ENCODE data around the gene ZNF181. TPM values are rescaled to one million over a fixed set of nuclear protein-coding genes. Genes with fewer than 3 reads are reported as not detected.

The ZNF181 gene
- total and polyA plus RNA-seq, 2 of the 8 experiments (the other 6 are each of a cell fraction or from before 2014, with no cell fraction given), result 2.8 to 7.5 TPM

GRCh38 chr19:34788074-34788473 lies 54.0 kb downstream of the ZNF181 start:
- Histone ChIP-seq H3K79me2 (ENCODE audit: control insufficient read depth in 1 of 2, insufficient read depth in 2 of 2, low read length in 2 of 2) (no peaks in the 10 kb centered on the region), H2BK15ac (ENCODE audit: low read length) (no peak overlapping the region), H3K56ac (replicated peaks; ENCODE audit: insufficient read length, low read depth, low read length) (no peak overlapping the region), H4K5ac (ENCODE audit: insufficient read length, low read depth, low read length) (no peak overlapping the region), H2AFZ (ENCODE audit: low read length) (no peak overlapping the region), H3K23me2 (ENCODE audit: low read depth, low read length) (no peaks in the 10 kb centered on the region), H3K18ac (ENCODE audit: extremely low read depth, low read length) (no peak overlapping the region), H3K4me2 (ENCODE audit: insufficient read depth in 1 of 2, low read depth in 2 of 2, low read length in 2 of 2) (no peak overlapping the region), H4K91ac (replicated peaks; ENCODE audit: insufficient read length, low read length) (no peak overlapping the region), H2AK5ac (ENCODE audit: low read depth, low read length) (no peak overlapping the region), H2BK20ac (ENCODE audit: low read length) (no peak overlapping the region), H3K27ac (ENCODE audit: low read depth, low read length) (no peak overlapping the region), H4K20me1 (replicated peaks in 1 of 2; ENCODE audit: control insufficient read depth in 1 of 2, insufficient read depth in 2 of 2, low read length in 2 of 2) (no peaks in the 10 kb centered on the region), H4K8ac (ENCODE audit: extremely low read depth, insufficient read depth, low read length) (no peak overlapping the region), H2BK12ac (ENCODE audit: low read depth, low read length) (no peak overlapping the region), H3K4me1 (replicated peaks in 1 of 4; ENCODE audit: control insufficient read depth in 3 of 4, insufficient read depth in 4 of 4, low read length in 3 of 4) (no peaks in the 10 kb centered on the region), H3K4ac (replicated peaks; ENCODE audit: insufficient read length, low read depth, low read length) (no peak overlapping the region), H3K14ac (ENCODE audit: insufficient read length) (no peak overlapping the region), H3K79me1 (ENCODE audit: low read depth, low read length) (no peaks in the 10 kb centered on the region), H3K36me3 (ENCODE audit: control insufficient read depth in 2 of 4, insufficient read depth in 4 of 4, low read length in 3 of 4) (no peaks in the 10 kb centered on the region), H3K23ac (ENCODE audit: insufficient read length) (no peak overlapping the region), H2BK120ac (replicated peaks; ENCODE audit: low read depth, low read length) (no peak overlapping the region), H2BK5ac (ENCODE audit: low read depth, low read length) (no peak overlapping the region), H3K4me3 (ENCODE audit: extremely low read depth in 1 of 4, insufficient read depth in 2 of 4, low read depth in 3 of 4, low read length in 4 of 4) (no peak overlapping the region), H3K9me3 (ENCODE audit: insufficient read depth in 2 of 2, low read depth in 1 of 2, low read length in 1 of 2) (peaks cover 30 to 63% of the 10 kb centered on the region in 2 experiments), H3K27me3 (replicated peaks in 1 of 4; ENCODE audit: control insufficient read depth in 3 of 4, extremely low read depth in 1 of 4, insufficient read depth in 3 of 4, low read length in 3 of 4) (no peaks in the 10 kb centered on the region; a peak in 1 of 7 replicates), H3K9ac (replicated peaks in 1 of 4; ENCODE audit: extremely low read depth in 1 of 4, low read depth in 3 of 4, low read length in 3 of 4) (no peak overlapping the region)
- CTCF ChIA-PET (ENCODE audit: partially characterized antibody), result no interaction called here
- no peak for DNase-seq (ENCODE audit: low read depth in 1 of 2, low spot score in 2 of 2)
- POLR2A ChIA-PET (ENCODE audit: partially characterized antibody), result no interaction called here
- FAIRE-seq, result no peak
- WGBS, 2 experiments (ENCODE audit: extremely low coverage in 1 of 2, insufficient coverage in 1 of 2, insufficient read length in 1 of 2, insufficient replicate concordance in 2 of 2, low coverage in 1 of 2, low lambda C conversion rate in 2 of 2, missing lambda C conversion rate in 1 of 2), result 58% methylated on average over 2 of the region's 2 CpGs; no CpG with 5 or more reads in 1 of the 2 experiments
- TF ChIP-seq TBP (IDR thresholded peaks at IDR 0.05; ENCODE audit: low read depth, low read length) (no peak), PHF8 (conservative IDR thresholded peaks at IDR 0.05; ENCODE audit: low read depth, low read length) (no peak), SP4 (IDR thresholded peaks at IDR 0.05; ENCODE audit: low read length) (no peak), RBBP5 (IDR thresholded peaks at IDR 0.05; ENCODE audit: borderline replicate concordance, low read depth, low read length) (no peak), EZH2 (IDR thresholded peaks at IDR 0.05; ENCODE audit: low read depth, low read length, severe bottlenecking) (no peak), USF2 (IDR thresholded peaks at IDR 0.05; ENCODE audit: low read length) (no peak), SIX5 (IDR thresholded peaks at IDR 0.05; ENCODE audit: low read depth, low read length) (no peak), GABPA (IDR thresholded peaks at IDR 0.05; ENCODE audit: borderline replicate concordance, insufficient read depth, low read length) (no peak), CBX5 (IDR thresholded peaks at IDR 0.05; ENCODE audit: low read depth, low read length) (no peak), KDM1A (IDR thresholded peaks at IDR 0.05; ENCODE audit: borderline replicate concordance, low read length) (no peak), HDAC6 (IDR thresholded peaks at IDR 0.05; ENCODE audit: low read depth, low read length) (no peak), SUZ12 (IDR thresholded peaks at IDR 0.05; ENCODE audit: low read length) (no peak), BCL11A (IDR thresholded peaks at IDR 0.05; ENCODE audit: low read depth in 2 of 2, low read length in 2 of 2) (no peak), CEBPB (IDR thresholded peaks at IDR 0.05; ENCODE audit: low read depth, low read length) (no peak), ASH2L (IDR thresholded peaks at IDR 0.05; ENCODE audit: low read length) (no peak)
